ENCODE data around the gene ZNF296. TPM values are rescaled to one million over a fixed set of nuclear protein-coding genes. Genes with fewer than 3 reads are reported as not detected.

Gene ZNF296
- total and polyA plus RNA-seq, 2 experiments from 2014 or later, result 1.2 TPM; not detected in 1

- no peaks in the 10 kb centered on the region for H3K4me1 ChIP-seq (ENCODE audit: insufficient read depth)
- H3K9me3 ChIP-seq (ENCODE audit: low read depth), result no peaks in the 10 kb centered on the region
- H3K27me3 ChIP-seq, result no peaks in the 10 kb centered on the region
- no peak overlapping the region for H3K4me2 ChIP-seq
- TF ChIP-seq CTCF (IDR thresholded peaks at IDR 0.05; ENCODE audit: poor library complexity) (no peak), EZH2phosphoT487 (IDR thresholded peaks at IDR 0.05; ENCODE audit: low read depth, severe bottlenecking, unreplicated experiment) (no peak), EZH2 (IDR thresholded peaks at IDR 0.05; ENCODE audit: borderline replicate concordance) (no peak)
- H3K27ac ChIP-seq, result no peak overlapping the region
- no peaks in the 10 kb centered on the region for H3K9me2 ChIP-seq (replicated peaks; ENCODE audit: insufficient read depth)
- no peaks in the 10 kb centered on the region for H3K36me3 ChIP-seq (replicated peaks; ENCODE audit: insufficient read depth, low read depth)
- no peak overlapping the region for H3K4me3 ChIP-seq
- no peak for DNase-seq (ENCODE audit: low spot score)
- no peak overlapping the region for H2AFZ ChIP-seq
- WGBS (ENCODE audit: low lambda C conversion rate, missing lambda C conversion rate), result 95% methylated on average over 35 of the region's 38 CpGs
- no peaks in the 10 kb centered on the region for H4K20me1 ChIP-seq (ENCODE audit: insufficient read depth, poor library complexity, severe bottlenecking)
- no peaks in the 10 kb centered on the region for H3K79me2 ChIP-seq
Observed at GRCh38 chr19:45066921-45067661, 9.2 kb downstream of the ZNF296 start.

- H2AFZ ChIP-seq, result no peak overlapping the region
Observed at GRCh38 chr19:45063851-45064801, 12.2 kb downstream of the ZNF296 start.

GRCh38 chr19:45061965-45062364 is 14.3 kb downstream of the ZNF296 start:
- no peak for TF ChIP-seq EZH2 (IDR thresholded peaks at IDR 0.05; ENCODE audit: borderline replicate concordance)
- no peak for TF ChIP-seq EZH2phosphoT487 (IDR thresholded peaks at IDR 0.05; ENCODE audit: low read depth, severe bottlenecking, unreplicated experiment)
- TF ChIP-seq CTCF (IDR thresholded peaks at IDR 0.05; ENCODE audit: poor library complexity), result no peak
- Histone ChIP-seq H3K27ac (no peak overlapping the region), H3K79me2 (no peaks in the 10 kb centered on the region), H3K4me3 (no peak overlapping the region), H4K20me1 (ENCODE audit: insufficient read depth, poor library complexity, severe bottlenecking) (no peaks in the 10 kb centered on the region), H3K36me3 (replicated peaks; ENCODE audit: insufficient read depth, low read depth) (no peaks in the 10 kb centered on the region), H3K4me2 (no peak overlapping the region), H3K4me1 (ENCODE audit: insufficient read depth) (no peaks in the 10 kb centered on the region), H3K9me2 (replicated peaks; ENCODE audit: insufficient read depth) (no peaks in the 10 kb centered on the region), H3K9me3 (ENCODE audit: low read depth) (no peaks in the 10 kb centered on the region), H2AFZ (no peak overlapping the region), H3K27me3 (no peaks in the 10 kb centered on the region)
- no peak for DNase-seq (ENCODE audit: low spot score)
- 100% methylated on average over 4 of the region's 4 CpGs for WGBS (ENCODE audit: low lambda C conversion rate, missing lambda C conversion rate)

More at GRCh38 chr19:45063851-45064801, 12.2 kb downstream of the ZNF296 start:
- no peak for TF ChIP-seq CTCF (IDR thresholded peaks at IDR 0.05; ENCODE audit: poor library complexity)
- no peak for TF ChIP-seq EZH2phosphoT487 (IDR thresholded peaks at IDR 0.05; ENCODE audit: low read depth, severe bottlenecking, unreplicated experiment)
- 99% methylated on average over 41 of the region's 85 CpGs for WGBS (ENCODE audit: low lambda C conversion rate, missing lambda C conversion rate)
- Histone ChIP-seq H3K4me1 (ENCODE audit: insufficient read depth) (no peaks in the 10 kb centered on the region), H3K36me3 (replicated peaks; ENCODE audit: insufficient read depth, low read depth) (no peaks in the 10 kb centered on the region), H4K20me1 (ENCODE audit: insufficient read depth, poor library complexity, severe bottlenecking) (no peaks in the 10 kb centered on the region), H3K79me2 (no peaks in the 10 kb centered on the region), H3K27me3 (no peaks in the 10 kb centered on the region), H3K27ac (no peak overlapping the region), H3K4me2 (no peak overlapping the region), H3K9me3 (ENCODE audit: low read depth) (no peaks in the 10 kb centered on the region), H3K4me3 (no peak overlapping the region), H3K9me2 (replicated peaks; ENCODE audit: insufficient read depth) (no peaks in the 10 kb centered on the region)
- no peak for DNase-seq (ENCODE audit: low spot score)
